RCC 7860 (cell line): ENCODE measurements around the gene HIVEP3.

Experiments
- DNase-seq: peaks from one replicate; pipeline ENCODE4 v3.0.0-alpha.2; 2015; ENCODE audit warnings: low spot score
- FAIRE-seq: peaks from 2 replicates; lab custom pipeline; 2012; peaks lifted over from hg19 to GRCh38; lab: Jason Lieb, UNC

The HIVEP3 gene

GRCh38 chr1:41819069-41819468 is 99.7 kb downstream of the HIVEP3 start:
- FAIRE-seq (no peak), DNase-seq (no peak)

GRCh38 chr1:41816061-41816460 is 102.7 kb downstream of the HIVEP3 start:
- no peak for DNase-seq
- FAIRE-seq = no peak

- DNase-seq (no peak), FAIRE-seq (no peak)
These were observed 104.7 kb downstream of the HIVEP3 start for GRCh38 chr1:41813755-41814745.

- DNase-seq = no peak
- FAIRE-seq = no peak
These were observed 105.5 kb downstream of the HIVEP3 start for GRCh38 chr1:41813226-41813625.

- no peak for FAIRE-seq
- DNase-seq = no peak
These were observed 106.3 kb downstream of the HIVEP3 start for GRCh38 chr1:41812453-41812852.

- FAIRE-seq = no peak
- DNase-seq = peak; percentile 24
These were observed 106.7 kb downstream of the HIVEP3 start for GRCh38 chr1:41812051-41812450.

GRCh38 chr1:41811051-41811795 is 107.5 kb downstream of the HIVEP3 start:
- FAIRE-seq (no peak), DNase-seq (no peak)

- no peak for FAIRE-seq
These were observed 108.3 kb downstream of the HIVEP3 start for GRCh38 chr1:41810446-41810845.

GRCh38 chr1:41809692-41810091 is 109.0 kb downstream of the HIVEP3 start:
- DNase-seq (no peak), FAIRE-seq (no peak)

More at GRCh38 chr1:41810446-41810845, 108.3 kb downstream of the HIVEP3 start:
- DNase-seq = no peak

GRCh38 chr1:41807390-41807789 is 111.3 kb downstream of the HIVEP3 start:
- no peak for FAIRE-seq
- DNase-seq = no peak

GRCh38 chr1:41806472-41807155 is 112.1 kb downstream of the HIVEP3 start:
- FAIRE-seq (no peak), DNase-seq (no peak)

- DNase-seq (no peak), FAIRE-seq (no peak)
These were observed 112.8 kb downstream of the HIVEP3 start for GRCh38 chr1:41805771-41806471.

GRCh38 chr1:41804176-41804575 is 114.5 kb downstream of the HIVEP3 start:
- DNase-seq = no peak
- FAIRE-seq = no peak

GRCh38 chr1:41803656-41804055 is 115.1 kb downstream of the HIVEP3 start:
- FAIRE-seq (no peak), DNase-seq (no peak)

- no peak for FAIRE-seq
- DNase-seq = no peak
These were observed 115.9 kb downstream of the HIVEP3 start for GRCh38 chr1:41802532-41803501.

GRCh38 chr1:41800311-41800829 is 118.4 kb downstream of the HIVEP3 start:
- FAIRE-seq (no peak), DNase-seq (no peak)

GRCh38 chr1:41799723-41800122 is 119.0 kb downstream of the HIVEP3 start:
- FAIRE-seq = no peak
- no peak for DNase-seq

- DNase-seq = no peak
- FAIRE-seq = no peak
These were observed 119.5 kb downstream of the HIVEP3 start for GRCh38 chr1:41799205-41799604.

- DNase-seq (peak; percentile 45), FAIRE-seq (peak; percentile 34)
These were observed 123.4 kb downstream of the HIVEP3 start for GRCh38 chr1:41795205-41795762.
